Ecto neural progenitor cell (in vitro differentiated cells): Measurements from ENCODE around the gene DDN.

Experiments used
- DNase-seq: peaks from one replicate; pipeline ENCODE4 v3.0.0-alpha.2; 2018; ENCODE audit warnings: low spot score

Gene DDN

DNA sequence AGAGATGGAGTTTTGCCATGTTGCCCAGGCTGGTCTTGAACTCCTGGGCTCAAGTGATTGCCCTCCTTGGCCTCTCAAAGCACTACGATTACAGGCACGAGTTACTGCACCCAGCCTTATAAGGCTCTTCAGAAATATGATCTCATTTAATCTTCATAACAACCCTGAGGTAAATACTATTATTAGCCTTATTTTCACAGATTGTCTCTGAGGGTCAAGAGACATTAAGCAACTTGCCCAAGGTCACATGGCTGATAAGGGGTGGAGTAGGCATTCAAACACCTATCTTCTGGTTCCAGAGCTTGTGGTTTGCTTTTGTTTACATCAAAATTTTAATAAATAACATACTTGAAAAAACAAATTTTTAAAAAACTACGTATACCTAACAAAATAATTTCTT is 14.3 kb upstream of the DDN start:
- no peak for DNase-seq

DNA sequence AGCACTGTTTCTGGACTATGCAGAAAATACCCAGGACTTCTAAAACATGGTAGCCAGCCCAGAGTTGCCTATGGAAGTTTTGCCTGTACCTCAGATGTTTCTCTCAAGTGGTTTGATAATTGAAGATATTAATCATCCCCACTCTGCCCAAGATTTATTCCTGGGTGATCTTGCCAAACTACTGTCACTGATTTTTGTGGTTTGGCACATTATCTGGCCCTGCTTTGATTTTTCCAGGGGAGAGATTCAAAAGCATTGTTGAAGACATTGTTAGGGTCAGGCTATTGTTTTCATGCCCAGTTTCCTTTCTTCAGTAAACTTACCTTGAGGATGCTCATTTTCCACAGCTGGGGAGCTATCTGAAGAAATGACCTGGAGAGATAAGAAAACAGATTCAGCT is 13.6 kb upstream of the DDN start:
- DNase-seq = no peak

DNA sequence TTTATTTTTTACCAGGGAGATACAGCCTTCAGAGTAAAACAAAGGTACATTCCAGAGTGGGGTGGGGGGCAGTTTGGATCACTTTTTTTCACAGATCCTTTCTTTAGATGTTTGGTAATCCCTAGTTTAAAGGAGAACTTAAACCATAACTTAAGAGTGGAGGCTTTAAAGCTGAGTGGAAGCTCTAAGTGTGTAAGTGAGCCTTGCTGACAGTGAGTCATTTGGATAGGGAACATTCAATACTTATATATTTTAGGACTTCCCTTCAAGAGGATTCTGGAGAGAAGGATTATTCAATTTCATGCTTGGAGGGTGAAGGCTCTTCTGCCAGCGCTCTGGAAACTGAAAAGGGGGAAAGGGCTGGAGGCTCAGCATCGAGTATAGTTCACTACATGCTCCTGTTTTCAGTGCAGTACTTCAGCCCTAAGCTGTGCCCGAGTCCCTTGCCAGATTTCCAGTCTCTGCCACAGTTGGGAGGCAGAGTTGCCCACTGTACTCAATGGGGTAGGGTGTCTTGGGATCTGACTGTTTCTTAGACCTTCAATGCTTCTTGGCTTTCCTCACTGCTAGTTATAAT is 11.0 kb upstream of the DDN start:
- DNase-seq = no peak

DNA sequence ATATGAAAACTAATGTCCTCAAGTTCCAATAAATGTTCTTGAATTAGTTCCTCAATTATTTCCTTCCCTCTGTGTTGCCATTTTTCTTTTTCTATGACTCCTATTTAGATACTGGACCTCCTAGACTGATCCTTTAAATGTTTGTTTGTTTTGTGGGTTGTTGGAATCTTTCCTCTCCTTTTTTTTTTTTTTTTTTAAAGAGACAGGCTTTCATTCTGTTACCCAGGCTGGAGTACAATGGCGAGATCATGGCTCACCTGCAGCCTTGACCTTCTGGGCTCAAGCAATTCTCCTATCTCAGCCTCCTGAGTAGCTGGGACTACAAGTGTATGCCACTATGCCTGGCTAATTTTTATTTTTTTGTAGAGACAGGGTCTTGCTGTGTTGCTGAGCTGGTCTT is 9.8 kb upstream of the DDN start:
- DNase-seq = no peak

DNA sequence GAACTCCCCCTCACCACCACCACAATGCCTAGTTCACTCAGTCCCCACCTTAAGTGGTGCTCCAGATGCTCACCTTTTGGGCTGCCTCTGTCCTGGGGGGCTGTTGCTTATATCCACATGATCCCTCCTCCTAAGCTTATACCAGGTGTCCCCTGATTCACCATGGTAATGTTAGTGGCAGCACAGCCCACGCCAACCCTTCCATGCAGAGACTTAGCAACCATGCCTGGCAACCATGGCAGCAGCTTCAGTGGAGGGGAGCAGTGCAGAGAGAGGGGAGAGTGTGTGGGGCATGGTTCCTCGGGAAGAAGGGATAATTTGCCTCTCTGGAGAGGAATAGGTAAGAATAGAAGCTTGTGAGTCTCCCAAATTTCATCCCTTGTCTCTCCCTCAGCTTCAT is 1.2 kb upstream of the DDN start:
- DNase-seq = no peak

DNA sequence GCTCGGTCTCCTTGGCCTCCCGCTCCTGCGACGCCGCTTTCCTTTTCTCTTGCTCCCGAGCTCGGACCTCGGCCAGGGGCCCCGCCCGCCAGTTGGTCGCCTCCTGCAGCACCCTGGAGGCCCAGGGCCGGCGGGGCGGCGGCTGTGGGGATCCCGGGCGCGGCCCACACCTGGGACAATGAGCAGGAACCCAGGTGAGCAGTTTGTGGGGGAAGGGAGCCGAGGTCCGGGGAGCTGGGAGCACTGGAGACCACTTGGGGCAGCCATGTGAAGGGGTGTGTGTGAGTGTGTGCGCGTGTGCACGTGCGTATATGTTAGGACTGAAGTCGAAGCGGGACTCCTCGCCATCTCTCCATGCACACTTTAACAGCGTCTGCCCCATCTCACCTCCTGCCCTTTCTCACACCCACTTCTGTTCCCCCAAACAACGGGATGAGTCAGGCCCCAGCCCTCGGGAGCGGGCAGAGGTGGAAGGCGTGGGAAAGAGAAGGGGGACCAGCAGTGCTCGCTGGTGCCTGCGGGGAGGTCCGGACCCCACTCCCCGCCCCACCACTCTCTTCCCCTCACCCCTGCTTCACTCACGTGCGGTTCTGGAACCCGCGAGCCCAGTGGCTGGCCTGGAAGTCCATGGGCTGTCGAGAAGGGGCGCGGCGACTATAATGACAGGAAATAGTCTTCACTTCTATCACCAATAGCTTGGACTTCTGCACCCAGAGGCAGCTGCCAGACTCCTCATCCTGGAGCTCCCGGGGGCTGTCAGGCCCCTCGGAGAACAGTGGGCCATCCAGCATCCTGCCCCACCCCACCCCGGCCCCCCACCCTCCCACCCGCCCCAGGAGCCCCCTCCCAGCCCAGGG is 450 bp downstream of the DDN start:
- DNase-seq = no peak

DNA sequence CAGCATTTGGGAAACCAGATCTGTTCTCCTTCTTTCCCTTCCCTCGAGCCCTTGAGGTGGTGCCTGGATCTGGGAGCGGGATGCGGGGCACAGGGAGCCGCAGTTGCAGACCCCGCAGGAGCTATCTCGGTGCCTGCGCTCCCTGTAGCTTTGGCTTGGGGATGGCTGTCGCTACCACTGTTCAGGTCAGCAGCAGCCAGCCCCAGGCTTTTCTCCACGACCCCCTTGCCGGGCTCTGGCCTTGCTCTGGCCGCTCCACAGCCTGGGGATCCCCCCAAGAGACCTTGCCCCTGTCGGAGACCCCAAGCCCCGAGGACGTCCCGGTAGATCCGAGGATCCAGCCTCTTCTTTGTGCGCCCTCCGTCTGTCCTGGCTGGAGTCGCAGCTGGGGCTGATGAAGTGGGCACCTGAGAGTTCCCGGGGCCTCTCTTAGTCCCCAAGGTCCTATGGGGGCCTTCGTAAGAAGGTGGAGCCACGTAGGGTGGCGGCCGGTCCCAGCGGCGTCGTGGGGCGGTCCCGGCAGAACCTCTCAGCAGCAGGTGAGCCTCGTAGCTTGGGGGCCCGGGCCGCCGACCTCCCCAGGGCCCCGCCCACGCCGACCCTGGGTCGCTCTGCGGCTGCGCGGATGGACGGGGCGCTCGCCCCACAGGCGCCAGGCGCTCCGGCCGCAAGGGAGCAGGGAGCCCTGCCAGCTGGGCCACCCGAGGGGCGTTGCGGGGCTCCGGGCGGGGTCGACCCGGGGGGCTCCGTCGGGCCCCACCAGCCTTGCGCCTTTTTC is 1.3 kb downstream of the DDN start:
- DNase-seq = peak; percentile 83

DNA sequence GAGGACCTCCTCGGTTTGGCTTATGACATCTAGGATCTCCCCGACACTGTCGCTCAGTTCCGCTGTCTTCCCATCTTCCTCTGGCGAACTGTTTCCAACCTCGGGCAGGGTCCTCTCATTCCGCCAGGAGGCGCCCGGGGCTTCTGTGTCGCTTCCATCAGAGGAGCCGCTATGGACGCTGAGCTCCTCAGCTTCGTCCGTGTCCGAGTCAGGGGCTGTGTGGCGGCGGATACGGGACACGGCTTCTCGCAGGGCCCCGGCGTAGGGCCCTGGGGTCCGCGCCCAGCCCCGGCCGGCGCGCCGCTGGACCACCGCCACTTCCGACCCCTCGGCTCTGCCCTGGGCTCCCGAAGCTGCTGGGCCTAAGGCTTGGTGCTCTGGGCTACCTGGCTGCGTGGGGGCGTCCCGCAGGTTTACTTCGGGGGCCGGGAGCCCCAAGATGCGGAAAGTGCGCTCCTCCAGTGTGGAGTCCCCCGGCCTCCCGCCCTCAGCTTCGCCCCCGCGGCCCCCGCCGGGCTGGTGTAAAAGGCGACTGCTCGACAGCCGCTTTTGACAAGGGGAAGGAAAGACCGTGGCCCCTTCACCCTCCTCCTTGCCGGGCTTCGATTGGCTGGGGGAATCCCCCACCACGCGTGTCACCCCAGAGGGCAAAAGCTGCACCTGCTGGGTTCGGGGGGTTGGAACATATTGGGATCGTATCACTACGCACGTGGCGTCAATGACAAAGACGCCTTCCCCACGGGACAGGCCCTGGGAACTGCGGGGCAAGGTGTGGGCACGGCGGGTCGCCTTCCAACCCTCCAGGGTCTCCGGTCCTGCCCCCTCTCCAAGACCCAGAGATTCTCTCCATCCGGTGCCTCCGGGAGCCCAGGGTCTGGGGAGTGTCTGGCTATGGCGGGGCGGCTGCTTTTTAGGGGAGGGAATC is 2.1 kb downstream of the DDN start:
- DNase-seq = peak; percentile 93

DNA sequence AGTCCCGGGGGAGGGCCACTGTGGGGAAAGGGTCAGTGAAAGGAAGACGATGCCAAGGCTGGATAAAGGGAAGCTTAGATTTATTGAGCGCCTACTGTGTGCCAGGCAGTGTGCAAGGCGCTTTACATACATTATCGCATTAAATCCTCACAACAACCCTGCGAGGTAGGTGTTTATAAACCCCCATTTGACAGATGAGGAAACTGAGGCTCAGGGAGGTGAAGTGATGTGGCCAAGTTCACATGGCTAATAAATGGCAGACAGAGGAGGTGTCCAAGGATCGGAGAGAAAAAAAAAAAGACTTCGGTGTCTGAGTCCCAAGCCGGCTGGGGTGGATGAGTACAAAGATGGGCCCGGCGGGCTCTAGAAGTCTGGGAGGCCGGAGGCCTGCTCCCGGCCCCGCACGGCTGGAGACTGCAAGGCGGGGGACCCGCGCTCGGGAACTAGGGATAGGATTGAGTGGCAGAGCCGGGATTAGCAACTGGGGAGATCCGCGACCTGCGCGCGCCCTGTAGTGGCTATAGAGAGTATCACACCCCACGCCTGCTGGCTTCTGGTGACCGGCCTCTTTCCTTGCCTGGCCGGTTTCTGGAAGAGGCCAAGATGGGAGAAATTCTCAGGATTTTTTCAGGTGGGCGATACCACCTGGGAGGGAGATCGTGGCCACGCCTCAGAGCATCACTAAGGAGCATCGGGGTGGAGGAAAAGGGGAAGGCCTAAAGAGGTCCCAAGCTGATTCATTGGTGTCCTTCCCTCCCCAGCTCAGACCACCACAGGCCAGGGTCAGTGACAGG is 3.9 kb downstream of the DDN start:
- DNase-seq = peak; percentile 96

DNA sequence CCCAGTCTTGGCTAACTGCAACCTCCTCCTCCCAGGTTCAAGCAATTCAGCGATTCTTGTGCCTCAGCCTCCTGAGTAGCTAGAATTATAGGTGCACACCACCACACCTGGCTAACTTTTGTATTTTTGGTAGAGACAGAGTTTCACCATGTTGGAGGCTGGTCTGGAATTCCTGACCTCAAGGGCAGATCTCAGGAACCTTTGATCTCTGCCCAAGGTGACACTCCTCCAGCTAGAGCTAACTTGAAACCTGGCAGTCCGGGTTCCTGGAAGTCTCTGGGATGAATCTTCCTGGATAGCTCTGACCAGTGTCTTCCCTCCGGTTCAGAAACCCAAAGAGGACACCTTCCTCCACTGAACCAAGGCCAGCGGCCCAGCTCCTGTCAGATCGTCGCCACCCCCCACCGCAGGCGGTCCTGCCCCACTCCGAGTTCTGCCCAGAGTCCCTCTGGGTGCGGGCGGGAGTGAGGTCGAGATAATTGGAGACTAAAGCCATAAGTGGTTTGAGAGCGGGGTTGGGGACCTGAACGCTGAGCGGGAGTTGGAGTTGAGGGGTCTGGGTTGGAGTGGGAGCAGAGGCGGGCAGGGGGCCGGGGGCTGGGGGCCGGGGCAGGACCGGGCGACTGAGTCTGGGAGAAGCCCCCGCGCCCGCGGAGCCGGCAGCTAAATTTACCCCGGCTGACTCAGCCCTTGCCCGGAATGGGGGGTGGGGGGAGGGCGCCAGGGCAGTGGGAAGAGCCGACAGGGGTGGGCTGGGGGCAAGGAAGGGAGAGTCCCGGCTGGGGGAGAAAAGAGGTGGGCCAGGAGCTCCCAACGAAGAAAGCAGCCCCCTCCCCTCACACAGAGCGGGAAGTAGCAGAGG is 4.7 kb downstream of the DDN start:
- peak; percentile 56 for DNase-seq

DNA sequence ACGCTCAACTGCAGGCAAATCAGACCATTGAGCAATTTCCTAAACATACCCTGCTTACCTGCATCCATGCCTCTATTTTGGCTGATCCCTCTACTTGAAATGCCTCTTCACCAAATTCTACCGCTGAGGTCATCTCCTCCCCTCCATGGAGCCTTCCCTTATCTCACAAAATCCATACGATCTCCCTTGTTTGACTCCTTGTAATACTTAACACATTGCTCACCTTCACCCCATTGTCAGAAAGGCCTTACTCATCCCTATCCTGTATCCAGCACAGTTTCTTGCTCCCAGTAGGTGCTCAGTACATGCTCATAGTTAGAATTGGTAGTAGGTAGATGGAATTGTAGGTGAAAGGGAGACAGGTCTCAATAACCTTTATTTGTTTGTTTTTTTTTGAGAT is 5.4 kb downstream of the DDN start:
- no peak for DNase-seq

DNA sequence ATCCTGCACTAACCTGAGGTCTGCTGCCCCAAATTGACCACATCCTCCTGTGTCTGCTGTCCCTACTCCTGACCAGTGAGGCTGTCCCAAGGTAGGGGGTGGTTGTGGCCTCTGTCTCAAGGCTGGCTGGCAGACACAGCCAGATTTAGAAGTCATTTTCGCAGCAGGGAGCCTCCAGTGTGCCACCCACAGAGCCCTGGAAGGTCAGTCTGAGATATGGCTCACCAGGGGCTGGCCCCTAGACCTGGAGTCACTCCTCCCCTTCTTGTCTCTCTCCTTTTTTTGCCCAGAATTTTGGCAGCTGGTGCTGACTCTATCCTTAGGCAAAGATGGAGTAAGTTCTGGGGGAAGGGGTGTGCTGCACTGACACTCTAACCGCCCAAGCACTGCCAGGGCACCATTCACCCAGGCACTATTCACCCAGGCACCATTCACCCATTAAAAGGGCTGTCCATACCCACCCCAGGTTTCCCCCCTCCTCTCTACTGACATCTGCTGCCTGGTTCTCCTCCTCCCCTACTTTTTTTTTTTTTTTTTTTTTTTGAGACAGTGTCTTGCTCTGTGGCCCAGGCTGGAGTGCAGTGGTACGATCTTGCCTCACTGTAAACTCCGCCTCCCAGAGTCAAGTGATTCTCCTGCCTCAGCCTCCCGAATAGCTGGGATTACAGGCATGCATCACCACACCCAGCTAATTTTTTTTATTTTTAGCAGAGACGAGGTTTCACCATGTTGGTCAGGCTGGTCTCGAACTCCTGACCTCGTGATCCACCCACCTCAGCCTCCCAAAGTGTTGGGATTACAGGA is 7.7 kb downstream of the DDN start:
- no peak for DNase-seq

DNA sequence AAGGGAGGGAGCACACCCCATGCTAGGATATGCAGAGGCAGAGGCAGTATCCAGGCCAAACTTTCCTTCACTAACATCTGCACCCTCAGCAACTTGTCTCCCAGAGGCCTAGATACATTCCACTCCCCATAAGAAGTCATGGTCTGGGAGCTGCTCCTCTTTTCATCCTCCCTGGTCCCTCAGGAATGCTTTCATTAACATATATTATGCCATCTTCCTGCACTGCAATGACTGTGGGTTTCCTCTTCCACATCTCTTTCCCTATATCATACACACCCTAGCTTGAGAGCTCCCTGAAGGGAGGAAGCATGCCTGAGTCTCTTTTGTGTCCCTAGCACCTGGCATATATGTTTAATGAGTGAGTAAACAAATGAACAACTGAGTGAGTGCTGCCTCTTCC is 8.6 kb downstream of the DDN start:
- no peak for DNase-seq

DNA sequence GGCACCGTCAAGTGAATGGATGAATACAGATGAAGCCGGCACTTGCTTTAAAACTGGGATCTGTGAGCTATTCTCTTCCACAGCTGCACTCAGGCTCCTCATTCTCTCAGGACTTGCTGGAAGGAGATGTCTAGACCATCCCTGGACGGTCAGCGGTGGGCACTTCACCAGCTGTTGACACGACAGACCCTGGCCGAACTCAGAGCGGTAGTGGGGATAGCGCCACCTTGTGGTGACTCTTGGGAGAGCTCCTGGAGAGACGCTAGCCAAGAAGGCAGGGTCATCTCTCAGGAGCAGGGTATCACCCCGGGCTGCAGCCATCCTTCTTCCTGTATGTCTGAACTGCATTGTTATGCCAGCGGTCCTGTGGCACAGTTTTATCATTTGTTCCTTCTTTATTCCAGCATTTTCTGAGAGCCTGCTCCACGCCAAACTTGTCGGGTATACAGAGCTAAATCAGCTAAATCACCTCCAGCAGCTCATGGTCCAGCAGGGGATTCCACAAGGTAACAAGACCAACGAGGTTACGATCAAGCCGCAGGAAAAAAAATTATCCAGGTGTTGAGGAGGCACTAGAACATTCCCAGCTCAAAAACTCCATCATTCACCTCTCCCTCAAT is 11.0 kb downstream of the DDN start:
- DNase-seq = peak; percentile 94

DNA sequence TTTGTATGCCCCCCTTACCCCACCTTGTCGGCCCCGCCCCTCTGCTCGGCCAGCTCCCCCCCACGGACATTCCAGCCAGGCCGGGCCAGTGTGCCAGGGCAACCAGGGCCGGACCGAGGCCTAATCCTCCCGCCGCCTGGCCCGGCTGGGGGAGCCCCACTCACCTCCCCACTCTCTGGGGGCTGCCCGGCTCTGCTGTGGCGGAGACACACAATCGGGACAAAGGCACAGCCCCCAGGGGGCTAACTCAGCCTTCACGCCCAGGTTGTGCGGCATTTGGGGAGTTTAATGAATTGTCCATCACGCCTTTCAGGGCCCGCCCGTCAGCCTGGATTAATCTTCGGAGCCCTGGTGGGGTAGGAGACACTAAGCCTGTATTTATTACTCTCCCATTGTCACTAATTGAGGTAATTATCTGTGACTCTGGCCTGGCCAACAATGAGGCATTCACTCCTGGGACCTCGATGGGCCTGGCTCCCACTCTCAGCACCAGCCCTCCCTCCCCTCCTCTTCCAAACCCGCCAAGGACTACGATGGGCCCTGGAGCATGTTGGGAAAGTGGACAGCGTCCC is 12.4 kb downstream of the DDN start:
- DNase-seq = peak; percentile 99

DNA sequence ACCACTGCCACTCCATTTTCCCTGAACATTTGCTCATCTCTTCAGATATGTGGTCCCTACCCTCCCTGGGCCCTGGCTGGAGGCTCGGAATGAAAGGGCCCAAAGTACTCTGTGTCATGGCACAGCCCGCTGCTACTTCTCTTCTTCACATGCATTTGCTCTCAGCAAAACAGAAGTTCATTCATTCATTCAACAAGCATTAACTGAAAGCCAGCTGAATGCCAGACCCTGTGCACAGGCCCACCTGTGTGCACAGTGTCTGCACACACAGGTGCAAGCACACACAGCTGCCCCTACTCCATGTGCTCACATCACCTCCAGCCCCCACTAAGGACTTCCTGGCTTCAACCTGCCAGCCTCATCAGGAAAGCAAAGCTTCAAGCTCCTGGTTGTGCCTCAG is 13.3 kb downstream of the DDN start:
- DNase-seq = peak; percentile 63

DNA sequence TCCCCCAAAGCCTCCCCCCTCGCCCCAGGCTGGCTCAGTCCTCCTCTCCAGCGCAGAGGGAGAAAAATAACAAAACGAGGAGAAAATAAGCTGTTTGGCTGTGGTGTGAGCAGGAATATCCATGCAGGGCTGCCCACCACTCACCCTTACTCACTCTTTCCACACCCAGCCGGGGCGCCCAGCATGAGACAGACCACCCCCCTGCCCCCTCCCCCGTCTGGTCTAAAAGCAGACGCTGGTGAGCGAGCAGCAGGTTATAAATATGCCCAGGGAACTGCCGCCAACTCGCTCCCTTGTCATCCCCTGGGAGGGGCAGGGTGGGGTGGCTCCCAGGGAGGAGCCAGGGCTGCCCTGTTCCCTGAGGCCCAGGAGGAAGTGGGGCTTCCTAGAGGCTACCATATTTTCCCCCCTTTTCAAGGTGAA is 13.7 kb downstream of the DDN start:
- DNase-seq = peak; percentile 65

DNA sequence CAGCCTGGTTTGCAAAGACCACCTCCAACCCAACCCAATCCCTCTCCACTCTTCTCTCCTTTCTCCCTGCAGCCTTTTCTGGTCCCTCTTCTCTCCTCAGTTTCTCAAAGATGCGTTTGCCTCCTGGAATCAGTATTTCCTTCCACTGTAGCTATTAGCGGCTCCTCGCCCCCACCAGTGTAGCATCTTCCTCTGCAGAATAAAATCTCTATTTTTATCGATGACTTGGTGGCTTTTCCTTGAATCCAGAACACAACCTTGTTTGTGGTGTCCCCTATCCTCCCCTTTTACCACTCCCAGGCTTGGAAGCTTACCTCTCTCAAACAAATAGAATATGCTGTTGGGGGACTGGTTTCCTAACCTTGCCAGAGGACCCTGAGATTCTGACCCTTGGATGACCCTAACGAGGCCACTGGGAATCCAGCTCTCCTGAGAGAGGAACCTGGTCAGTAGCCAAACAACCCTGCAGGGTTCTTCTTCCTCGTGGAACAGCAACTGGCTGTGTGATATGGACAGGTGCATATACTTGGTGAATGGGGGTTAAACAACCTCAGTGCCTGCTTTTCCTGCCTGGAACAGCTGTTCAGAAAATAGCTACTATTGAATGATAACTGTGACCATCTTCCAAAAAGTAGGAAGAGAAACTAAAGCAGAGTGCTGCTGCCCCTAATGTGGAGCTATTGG is 16.6 kb downstream of the DDN start:
- no peak for DNase-seq
